ENCODE results near the gene ADARB2.

Gene ADARB2

DNA sequence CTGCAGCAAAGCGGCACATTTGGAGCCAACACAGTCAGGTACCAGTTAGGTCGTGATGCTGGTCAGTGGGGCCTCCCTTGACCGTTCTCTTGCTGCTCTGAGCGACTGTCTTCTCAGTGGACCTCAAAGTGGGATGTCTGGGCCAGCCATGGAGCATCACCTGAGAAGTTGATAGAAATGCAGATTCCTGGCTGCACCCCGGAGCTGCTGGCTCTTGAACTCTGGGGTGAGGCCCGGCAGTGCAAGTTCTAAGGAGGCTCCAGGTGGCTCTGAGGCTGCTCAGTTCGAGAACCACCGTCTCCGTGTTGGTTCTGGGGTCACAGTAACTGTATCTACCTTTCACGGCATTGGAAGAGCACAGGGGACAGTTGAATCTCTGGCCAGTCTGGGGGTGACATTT lies 533.6 kb downstream of the ADARB2 start:
- no peak for ATAC-seq (ENCODE audit: low read depth)
- Mint-ChIP-seq H3K36me3 (no peaks in the 10 kb centered on the region), H3K4me3 (no peak overlapping the region), H3K4me1 (no peaks in the 10 kb centered on the region), H3K9me3 (no peaks in the 10 kb centered on the region), H3K27ac (no peak overlapping the region), H3K27me3 (no peaks in the 10 kb centered on the region)
- DNase-seq (ENCODE audit: low spot score in 2 of 2), result no peak

DNA sequence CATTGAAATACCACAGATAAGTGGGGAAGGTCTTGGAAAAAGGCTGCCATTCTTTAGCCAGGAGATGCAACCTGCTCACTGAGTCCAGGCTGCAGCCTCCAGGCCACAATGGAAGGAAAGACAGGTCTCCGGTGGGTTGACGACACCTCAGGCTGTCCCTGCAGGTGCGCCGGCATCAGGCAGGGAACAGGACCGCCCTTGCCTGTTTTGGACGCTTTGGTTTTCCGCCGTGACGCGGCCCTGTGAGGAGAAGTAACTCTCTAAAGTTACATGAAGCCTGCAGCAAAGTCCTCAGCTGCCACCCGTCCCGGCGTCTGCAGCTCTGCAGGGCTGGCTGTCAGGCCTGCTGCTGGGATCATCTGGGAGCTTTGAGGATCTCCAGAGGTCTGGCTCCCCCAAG lies 534.1 kb downstream of the ADARB2 start:
- H3K9me3 Mint-ChIP-seq, result no peaks in the 10 kb centered on the region
- no peak overlapping the region for H3K4me3 Mint-ChIP-seq
- H3K27me3 Mint-ChIP-seq, result no peaks in the 10 kb centered on the region

DNA sequence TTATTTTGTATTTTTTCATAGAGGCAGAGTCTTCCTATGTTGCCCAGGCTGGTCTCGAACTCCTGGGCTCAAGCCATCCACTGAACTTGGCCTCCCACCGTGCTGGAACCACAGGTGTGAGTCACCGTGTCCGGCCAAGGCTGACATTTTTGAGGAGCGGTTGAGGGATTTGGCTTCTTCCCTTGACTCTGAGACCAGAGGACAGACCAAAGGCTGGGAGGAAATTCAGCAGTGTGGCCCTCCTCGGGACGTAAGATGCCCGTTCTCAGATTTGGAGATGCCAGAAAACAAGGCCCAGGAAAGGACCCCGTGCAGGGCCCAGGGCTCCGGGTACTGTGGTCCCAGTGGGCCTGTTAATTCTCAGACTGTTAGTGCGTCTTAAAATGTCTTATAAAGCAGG lies 535.0 kb downstream of the ADARB2 start:
- Mint-ChIP-seq H3K27ac (no peak overlapping the region), H3K27me3 (no peaks in the 10 kb centered on the region)
- ATAC-seq (ENCODE audit: low read depth), result no peak

More for the DNA sequence above, 534.1 kb downstream of the ADARB2 start:
- H3K27ac Mint-ChIP-seq, result no peak overlapping the region
- no peaks in the 10 kb centered on the region for H3K4me1 Mint-ChIP-seq
- no peak for DNase-seq (ENCODE audit: low spot score in 2 of 2)
- no peak for ATAC-seq (ENCODE audit: low read depth)
- H3K36me3 Mint-ChIP-seq, result no peaks in the 10 kb centered on the region

DNA sequence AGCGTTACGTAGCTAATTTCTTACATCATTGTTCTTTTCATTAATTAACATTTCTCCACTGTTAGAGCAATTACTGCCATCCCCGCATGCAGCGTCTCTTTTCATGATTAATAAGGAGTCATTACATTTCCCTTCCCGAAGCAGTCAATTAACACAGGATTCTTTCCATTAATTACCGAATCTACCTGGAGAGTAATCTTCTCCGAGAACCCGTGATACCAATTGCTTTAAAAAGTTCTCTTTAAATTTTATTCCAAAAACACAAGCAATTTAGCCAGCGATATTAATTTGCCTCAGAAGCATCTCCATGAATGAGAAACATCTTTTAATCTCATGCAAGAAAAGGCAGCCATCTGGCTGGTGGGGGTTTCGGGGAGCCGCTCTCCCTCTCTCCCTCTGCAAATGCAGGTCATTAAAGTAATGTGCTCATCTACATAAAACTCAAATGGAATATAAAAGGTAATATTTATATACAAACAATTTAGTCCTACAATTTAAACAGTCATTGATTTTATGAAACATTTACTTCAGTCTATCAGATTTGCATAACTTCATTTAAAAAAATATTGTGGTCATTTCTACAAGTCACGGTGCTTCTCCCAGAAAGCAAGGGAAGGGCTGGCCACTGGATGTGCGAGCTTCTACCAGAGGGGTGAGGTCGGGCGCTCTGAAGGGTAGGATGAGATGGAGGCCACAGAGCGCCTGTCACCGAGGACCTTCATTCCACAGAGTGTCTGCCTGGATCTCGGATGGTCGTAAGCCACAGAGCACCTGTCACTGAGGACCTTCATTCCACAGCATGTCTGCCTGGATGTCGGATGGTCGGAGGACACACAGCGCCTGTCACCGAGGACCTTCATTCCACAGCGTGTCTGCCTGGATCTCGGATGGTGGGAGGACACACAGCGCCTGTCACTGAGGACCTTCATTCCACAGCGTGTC lies 536.2 kb downstream of the ADARB2 start:
- ATAC-seq (ENCODE audit: low read depth), result no peak

More for the DNA sequence above, 535.0 kb downstream of the ADARB2 start:
- Mint-ChIP-seq H3K36me3 (no peaks in the 10 kb centered on the region), H3K4me1 (no peaks in the 10 kb centered on the region), H3K4me3 (no peak overlapping the region), H3K9me3 (no peaks in the 10 kb centered on the region)
- DNase-seq (ENCODE audit: low spot score in 2 of 2), result no peak

DNA sequence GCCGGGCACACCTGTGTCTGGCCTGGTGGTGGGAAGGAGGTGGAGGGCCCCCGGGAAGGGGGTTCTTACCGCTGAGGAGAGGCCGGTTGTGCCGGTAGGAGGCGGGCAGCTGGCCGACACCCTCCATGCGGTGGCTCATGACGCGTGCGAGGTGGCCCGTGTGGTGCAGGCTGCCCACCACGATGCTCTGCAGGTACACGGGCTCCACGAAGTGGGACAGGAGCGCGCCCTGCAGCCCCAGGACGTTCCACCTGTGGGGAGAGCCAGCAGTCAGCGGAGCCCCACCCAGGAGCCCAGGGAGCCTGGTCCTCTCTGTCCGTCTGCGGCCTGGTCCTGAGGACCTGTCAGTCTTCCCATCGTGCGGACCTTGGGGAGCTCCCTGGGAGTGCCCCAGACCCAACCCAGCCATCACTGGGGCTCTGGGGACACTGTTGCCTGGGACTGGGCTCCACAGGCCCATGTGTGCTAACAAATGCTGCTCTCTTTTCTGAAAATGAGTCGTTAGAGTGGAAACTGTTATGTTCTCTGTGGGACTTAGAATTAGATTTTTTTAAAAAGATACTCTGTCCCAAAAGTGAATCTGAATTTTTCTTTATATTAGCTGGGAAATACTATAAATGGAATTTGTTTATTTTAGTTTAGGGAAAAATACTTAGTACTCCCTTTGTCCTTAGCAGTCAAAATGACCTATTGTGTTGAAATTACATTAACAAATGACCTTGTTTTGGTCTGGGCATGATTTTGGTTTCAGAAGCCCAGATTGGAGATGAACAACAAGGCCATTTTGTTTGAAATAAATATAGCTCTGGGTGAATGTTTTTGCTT lies 537.2 kb downstream of the ADARB2 start:
- DNase-seq (ENCODE audit: low spot score in 2 of 2), result no peak
- no peak for ATAC-seq (ENCODE audit: low read depth)
- H3K27ac Mint-ChIP-seq, result no peak overlapping the region
- H3K4me3 Mint-ChIP-seq, result no peak overlapping the region
- no peaks in the 10 kb centered on the region for H3K36me3 Mint-ChIP-seq
- no peaks in the 10 kb centered on the region for H3K4me1 Mint-ChIP-seq
- H3K9me3 Mint-ChIP-seq, result no peaks in the 10 kb centered on the region
- no peaks in the 10 kb centered on the region for H3K27me3 Mint-ChIP-seq

More for the DNA sequence above, 536.2 kb downstream of the ADARB2 start:
- H3K36me3 Mint-ChIP-seq, result no peaks in the 10 kb centered on the region
- no peak overlapping the region for H3K4me3 Mint-ChIP-seq
- H3K4me1 Mint-ChIP-seq, result no peaks in the 10 kb centered on the region
- H3K9me3 Mint-ChIP-seq, result no peaks in the 10 kb centered on the region
- no peak overlapping the region for H3K27ac Mint-ChIP-seq
- no peaks in the 10 kb centered on the region for H3K27me3 Mint-ChIP-seq
- no peak for DNase-seq (ENCODE audit: low spot score in 2 of 2)

DNA sequence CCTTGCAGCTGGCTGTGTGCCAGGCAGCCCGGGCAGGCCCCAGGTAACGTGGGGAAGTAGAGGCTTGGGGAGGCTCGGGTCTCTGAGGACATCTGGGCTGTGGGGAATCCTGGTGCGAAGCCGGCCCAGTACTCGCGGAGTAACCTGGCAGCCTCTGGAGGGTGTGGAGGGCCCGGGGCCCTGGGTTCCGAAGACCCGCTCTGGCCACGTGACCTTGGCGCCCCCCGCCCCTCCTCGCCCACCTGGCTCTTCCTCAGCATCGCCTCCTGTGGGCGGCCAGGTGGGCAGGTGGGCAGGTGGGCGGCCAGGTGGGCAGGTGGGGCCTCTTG lies 538.0 kb downstream of the ADARB2 start:
- H3K36me3 Mint-ChIP-seq, result no peaks in the 10 kb centered on the region
- ATAC-seq (ENCODE audit: low read depth), result no peak
- no peaks in the 10 kb centered on the region for H3K27me3 Mint-ChIP-seq
- no peak overlapping the region for H3K27ac Mint-ChIP-seq
- no peak overlapping the region for H3K4me3 Mint-ChIP-seq
- DNase-seq (ENCODE audit: low spot score in 2 of 2), result no peak
- peaks cover 4% of the 10 kb centered on the region for H3K9me3 Mint-ChIP-seq
- no peaks in the 10 kb centered on the region for H3K4me1 Mint-ChIP-seq

DNA sequence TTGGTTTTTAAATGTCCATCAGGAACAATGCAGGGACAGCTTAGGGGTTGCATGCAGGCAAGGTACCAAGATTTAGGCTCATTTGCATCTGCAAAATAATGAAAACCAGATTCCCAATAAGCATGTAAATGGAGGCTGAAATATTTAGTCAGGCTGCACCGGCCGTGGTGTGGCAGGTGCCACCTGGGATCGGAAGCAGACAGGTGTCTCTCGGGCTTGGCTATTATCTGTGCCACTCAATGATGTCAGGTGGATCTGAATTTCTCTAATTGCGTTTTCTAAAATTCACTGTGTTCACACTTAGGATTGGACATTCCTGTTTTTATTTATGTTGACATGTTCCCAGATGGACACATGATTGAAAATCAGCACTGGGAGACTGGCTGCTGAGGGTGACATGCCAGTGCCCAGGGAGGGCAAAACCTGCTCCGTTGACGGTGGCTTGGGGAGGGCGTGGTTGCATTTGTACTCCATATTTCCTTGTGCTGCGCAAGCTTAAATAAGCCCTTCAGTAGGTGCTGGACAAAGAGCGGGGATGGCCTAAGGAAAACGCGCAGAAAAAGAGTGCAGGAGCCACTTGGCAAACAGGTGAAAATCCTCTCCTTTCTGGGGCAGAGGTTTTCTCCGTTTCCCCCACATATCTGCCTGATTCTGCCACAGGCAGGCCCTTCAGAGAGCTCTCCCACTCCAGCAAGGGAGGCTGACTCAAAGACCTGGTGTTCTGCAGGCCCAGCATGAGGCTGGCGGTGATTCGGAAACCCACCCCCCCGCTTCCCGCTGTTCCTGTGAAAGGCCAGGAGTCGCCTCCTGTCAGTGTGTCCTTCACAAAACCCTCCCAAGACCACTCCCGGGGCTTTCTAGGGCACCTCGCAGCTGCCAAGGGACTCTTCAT lies 538.6 kb downstream of the ADARB2 start:
- DNase-seq (ENCODE audit: low spot score in 2 of 2) (no peak), ATAC-seq (ENCODE audit: low read depth) (no peak)
- peaks cover 4% of the 10 kb centered on the region for H3K9me3 Mint-ChIP-seq
- no peaks in the 10 kb centered on the region for H3K27me3 Mint-ChIP-seq
- no peak overlapping the region for H3K4me3 Mint-ChIP-seq
- no peak overlapping the region for H3K27ac Mint-ChIP-seq
- no peaks in the 10 kb centered on the region for H3K36me3 Mint-ChIP-seq
- no peaks in the 10 kb centered on the region for H3K4me1 Mint-ChIP-seq

DNA sequence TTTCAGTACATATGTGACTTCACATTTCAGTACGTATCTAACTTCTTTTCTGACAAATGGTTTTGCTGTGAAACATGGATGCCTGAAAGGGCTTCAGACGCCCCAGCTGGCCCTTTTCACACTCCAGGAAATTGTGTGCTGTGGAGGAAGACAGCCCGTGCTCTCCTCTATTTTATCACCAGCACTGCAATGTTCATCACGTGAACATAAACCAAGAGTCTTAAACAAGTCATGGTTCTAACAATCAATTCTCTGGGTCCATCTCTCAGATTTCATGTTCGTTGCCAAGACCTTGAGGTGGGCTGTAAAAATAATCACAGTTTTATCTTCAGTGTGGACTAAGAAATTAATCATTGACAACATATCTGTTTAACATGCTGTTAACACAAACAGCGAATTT lies 539.9 kb downstream of the ADARB2 start:
- Mint-ChIP-seq H3K36me3 (no peaks in the 10 kb centered on the region), H3K9me3 (peaks cover 4% of the 10 kb centered on the region), H3K4me1 (no peaks in the 10 kb centered on the region), H3K27me3 (no peaks in the 10 kb centered on the region), H3K4me3 (no peak overlapping the region), H3K27ac (no peak overlapping the region)
- DNase-seq (ENCODE audit: low spot score in 2 of 2) (no peak), ATAC-seq (ENCODE audit: low read depth) (no peak)

DNA sequence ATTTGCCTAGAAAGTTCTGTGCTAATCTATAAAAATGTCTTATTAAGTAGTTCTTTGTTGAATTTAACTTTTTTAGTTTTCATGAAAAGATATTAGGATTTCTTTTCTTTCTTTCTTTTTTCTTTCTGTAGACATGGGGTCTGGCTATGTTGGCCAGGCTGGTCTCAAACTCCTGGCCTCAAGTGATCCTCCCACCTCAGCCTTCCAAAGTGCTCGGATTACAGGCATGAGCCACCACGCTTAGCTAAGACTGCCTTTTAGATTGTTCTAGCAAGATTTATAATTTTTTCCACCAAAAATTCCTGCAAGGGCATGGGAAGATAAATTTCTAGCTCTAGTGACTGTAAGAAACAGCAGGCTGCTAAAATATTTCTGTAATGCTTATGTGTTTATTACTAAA lies 540.7 kb downstream of the ADARB2 start:
- Mint-ChIP-seq H3K27ac (no peak overlapping the region), H3K4me1 (no peaks in the 10 kb centered on the region), H3K27me3 (no peaks in the 10 kb centered on the region), H3K4me3 (no peak overlapping the region), H3K36me3 (no peaks in the 10 kb centered on the region), H3K9me3 (peaks cover 4% of the 10 kb centered on the region)
- DNase-seq (ENCODE audit: low spot score in 2 of 2), result no peak
- no peak for ATAC-seq (ENCODE audit: low read depth)

DNA sequence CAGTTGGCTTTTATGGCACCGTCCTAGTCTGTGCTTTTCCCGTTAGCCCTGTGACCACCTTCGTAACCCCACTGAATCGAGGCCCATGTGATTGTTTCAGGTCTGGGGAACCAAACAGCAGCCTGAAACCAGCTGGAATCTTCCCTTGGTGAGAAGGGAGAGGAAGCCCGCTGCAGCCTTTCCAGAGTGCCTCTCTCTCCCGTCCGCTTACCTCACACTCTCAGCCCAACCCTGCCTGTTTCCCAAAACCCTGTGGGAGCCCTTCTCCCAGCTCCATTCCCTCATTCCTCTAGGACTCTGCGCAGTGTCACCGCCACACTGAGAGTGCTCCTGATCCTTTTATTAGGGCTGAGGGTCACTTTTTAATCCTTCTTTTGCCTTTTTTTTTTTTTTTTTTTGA lies 541.5 kb downstream of the ADARB2 start:
- H3K36me3 Mint-ChIP-seq, result no peaks in the 10 kb centered on the region
- ATAC-seq (ENCODE audit: low read depth) (no peak), DNase-seq (ENCODE audit: low spot score in 2 of 2) (no peak)
- H3K27me3 Mint-ChIP-seq, result no peaks in the 10 kb centered on the region
- H3K27ac Mint-ChIP-seq, result no peak overlapping the region
- H3K4me3 Mint-ChIP-seq, result no peak overlapping the region
- H3K4me1 Mint-ChIP-seq, result no peaks in the 10 kb centered on the region
- peaks cover 4% of the 10 kb centered on the region for H3K9me3 Mint-ChIP-seq

DNA sequence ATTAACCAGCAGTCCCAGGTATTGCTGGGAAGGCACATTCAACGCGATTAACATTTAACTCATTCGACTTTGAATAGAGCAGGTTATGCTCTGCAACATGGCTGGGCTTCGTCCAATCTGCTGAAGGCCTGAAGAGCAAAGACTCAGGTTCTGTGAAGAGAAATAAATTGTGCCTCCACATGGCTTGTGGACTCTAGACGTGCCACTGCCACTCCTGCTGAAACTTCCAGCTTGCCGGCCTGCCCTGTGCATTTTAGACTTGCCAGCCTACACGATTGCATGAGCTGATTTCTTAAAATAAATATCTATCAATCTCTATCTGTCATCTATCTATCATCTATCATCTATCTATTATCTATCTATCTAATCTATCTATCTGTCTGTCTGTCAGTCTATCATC lies 543.2 kb downstream of the ADARB2 start:
- H3K36me3 Mint-ChIP-seq, result no peaks in the 10 kb centered on the region
- no peaks in the 10 kb centered on the region for H3K27me3 Mint-ChIP-seq
- no peaks in the 10 kb centered on the region for H3K4me1 Mint-ChIP-seq
- DNase-seq (ENCODE audit: low spot score in 2 of 2) (no peak), ATAC-seq (ENCODE audit: low read depth) (no peak)
- peaks cover 4% of the 10 kb centered on the region for H3K9me3 Mint-ChIP-seq
- no peak overlapping the region for H3K4me3 Mint-ChIP-seq
- no peak overlapping the region for H3K27ac Mint-ChIP-seq

DNA sequence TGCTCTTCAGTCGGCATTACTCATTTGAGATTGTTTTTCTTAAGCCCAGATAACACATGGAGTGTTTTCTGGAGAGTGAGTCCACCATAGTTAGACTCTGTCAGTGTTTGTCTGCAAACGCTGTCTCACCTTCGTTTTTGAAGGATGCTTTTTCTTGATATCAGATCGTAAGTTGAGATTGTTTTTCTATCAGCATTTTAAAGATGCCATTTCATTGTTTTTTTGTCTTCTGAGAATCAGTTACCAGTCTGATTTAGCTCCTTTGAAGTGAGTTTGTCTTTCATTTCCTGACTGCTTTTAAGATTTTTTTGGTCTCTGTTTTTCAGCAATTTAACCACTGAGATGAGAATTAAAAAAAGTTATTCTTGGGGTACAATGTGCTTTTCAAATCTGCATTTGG lies 543.8 kb downstream of the ADARB2 start:
- Mint-ChIP-seq H3K4me1 (no peaks in the 10 kb centered on the region), H3K9me3 (peaks cover 4% of the 10 kb centered on the region), H3K4me3 (no peak overlapping the region), H3K27me3 (no peaks in the 10 kb centered on the region), H3K27ac (no peak overlapping the region), H3K36me3 (no peaks in the 10 kb centered on the region)
- no peak for ATAC-seq (ENCODE audit: low read depth)
- no peak for DNase-seq (ENCODE audit: low spot score in 2 of 2)

DNA sequence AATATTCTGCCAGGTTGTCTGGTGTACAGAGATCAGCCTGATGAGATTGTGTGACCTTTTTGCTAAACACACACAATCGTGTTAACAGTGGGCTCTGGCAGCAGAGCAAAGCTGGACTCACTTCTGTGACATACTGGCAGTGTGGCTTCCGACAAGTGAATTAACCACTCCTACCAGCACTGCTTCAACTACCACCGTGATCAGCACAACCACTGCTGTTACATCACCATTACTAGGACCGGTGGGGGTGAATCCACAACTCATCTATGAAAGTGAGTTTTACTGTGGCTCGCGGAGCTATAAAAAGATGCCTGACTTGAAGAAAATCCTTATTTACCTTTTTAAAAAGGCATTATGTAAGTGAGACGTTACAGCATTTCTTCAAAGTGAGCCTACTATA lies 545.6 kb downstream of the ADARB2 start:
- Mint-ChIP-seq H3K4me3 (no peak overlapping the region), H3K4me1 (no peaks in the 10 kb centered on the region), H3K9me3 (peaks cover 4% of the 10 kb centered on the region), H3K36me3 (no peaks in the 10 kb centered on the region), H3K27me3 (no peaks in the 10 kb centered on the region), H3K27ac (no peak overlapping the region)
- DNase-seq (ENCODE audit: low spot score in 2 of 2) (no peak), ATAC-seq (ENCODE audit: low read depth) (no peak)
